Measurements from ENCODE around the gene WDR62.

DNA sequence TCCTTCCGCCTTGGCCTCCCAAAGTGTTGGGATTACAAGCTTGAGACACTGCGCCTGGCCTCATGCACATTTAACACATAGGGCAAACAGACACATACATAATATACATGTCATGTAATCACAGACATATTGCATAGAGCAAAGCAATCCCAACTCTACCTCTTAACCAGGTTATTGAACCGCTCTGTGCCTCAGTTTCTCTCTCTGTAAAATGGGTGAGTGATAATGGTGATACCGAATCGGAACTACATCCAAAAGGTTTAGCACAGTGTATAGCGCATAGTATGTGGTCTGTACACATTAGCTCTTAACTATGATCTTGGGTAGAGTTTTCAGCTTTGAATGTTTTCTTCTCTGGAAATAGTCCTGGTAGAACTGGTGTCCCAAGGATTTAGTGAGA is 89.9 kb downstream of the WDR62 start:
- TF ChIP-seq POLR2AphosphoS5 (IDR thresholded peaks at IDR 0.05; ENCODE audit: insufficient read depth, low read depth, low read length): no peak
- no peak for TF ChIP-seq POLR2A (IDR thresholded peaks at IDR 0.05; ENCODE audit: low read depth, low read length)
- TF ChIP-seq, protein P1, sequence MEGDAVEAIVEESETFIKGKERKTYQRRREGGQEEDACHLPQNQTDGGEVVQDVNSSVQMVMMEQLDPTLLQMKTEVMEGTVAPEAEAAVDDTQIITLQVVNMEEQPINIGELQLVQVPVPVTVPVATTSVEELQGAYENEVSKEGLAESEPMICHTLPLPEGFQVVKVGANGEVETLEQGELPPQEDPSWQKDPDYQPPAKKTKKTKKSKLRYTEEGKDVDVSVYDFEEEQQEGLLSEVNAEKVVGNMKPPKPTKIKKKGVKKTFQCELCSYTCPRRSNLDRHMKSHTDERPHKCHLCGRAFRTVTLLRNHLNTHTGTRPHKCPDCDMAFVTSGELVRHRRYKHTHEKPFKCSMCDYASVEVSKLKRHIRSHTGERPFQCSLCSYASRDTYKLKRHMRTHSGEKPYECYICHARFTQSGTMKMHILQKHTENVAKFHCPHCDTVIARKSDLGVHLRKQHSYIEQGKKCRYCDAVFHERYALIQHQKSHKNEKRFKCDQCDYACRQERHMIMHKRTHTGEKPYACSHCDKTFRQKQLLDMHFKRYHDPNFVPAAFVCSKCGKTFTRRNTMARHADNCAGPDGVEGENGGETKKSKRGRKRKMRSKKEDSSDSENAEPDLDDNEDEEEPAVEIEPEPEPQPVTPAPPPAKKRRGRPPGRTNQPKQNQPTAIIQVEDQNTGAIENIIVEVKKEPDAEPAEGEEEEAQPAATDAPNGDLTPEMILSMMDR (IDR thresholded peaks at IDR 0.05; ENCODE audit: extremely low read depth in 1 of 2, insufficient read depth in 1 of 2, low read depth in 1 of 2, low read length in 2 of 2): no peak
- no peak for TF ChIP-seq EZH2 (IDR thresholded peaks at IDR 0.05; ENCODE audit: borderline replicate concordance, low read depth, low read length, severe bottlenecking)
- TF ChIP-seq, protein P2, sequence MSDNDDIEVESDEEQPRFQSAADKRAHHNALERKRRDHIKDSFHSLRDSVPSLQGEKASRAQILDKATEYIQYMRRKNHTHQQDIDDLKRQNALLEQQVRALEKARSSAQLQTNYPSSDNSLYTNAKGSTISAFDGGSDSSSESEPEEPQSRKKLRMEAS (IDR thresholded peaks at IDR 0.05; ENCODE audit: insufficient read depth, insufficient read length): no peak
- no peak for TF ChIP-seq MYC (IDR thresholded peaks at IDR 0.05; ENCODE audit: low read depth, low read length)
- no peak for TF ChIP-seq JUN (IDR thresholded peaks at IDR 0.05; ENCODE audit: borderline replicate concordance, insufficient read depth, insufficient read length, low read depth)

Data from endothelial cell of umbilical vein (primary cell).